ENCODE results near the gene KIF1B.
"Not testable (repeated sequence)": the region's sequence is repeated elsewhere in the genome, so short reads cannot be mapped to it uniquely, and the experiment has no call there.

The KIF1B gene

GRCh38 chr1:10193288-10193687 lies 17.1 kb upstream of the KIF1B start:
- DNase-seq: peak; percentile 98

GRCh38 chr1:10195570-10195969 lies 14.8 kb upstream of the KIF1B start:
- DNase-seq: no peak

- no peak for DNase-seq
These were observed 13.4 kb upstream of the KIF1B start for GRCh38 chr1:10196976-10197375.

DNA sequence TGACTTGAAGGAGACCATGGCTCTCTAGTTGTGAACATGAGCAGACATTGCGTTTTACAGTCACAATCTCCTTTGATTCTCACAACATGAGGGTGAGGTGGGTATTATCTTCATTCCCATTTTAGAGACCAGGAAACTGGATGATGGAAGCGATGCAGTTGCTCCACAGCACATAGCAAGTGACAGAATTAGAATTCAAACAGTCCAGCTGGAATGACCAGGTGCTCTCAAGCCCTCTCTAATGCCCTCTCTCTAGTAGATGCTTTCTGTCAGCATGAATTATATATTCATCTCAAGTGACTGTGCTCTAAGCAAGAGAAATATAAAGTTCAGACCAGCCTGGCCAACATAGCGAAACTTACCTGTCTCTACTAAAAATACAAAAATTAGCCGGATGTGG lies 9.8 kb upstream of the KIF1B start:
- DNase-seq: no peak

DNA sequence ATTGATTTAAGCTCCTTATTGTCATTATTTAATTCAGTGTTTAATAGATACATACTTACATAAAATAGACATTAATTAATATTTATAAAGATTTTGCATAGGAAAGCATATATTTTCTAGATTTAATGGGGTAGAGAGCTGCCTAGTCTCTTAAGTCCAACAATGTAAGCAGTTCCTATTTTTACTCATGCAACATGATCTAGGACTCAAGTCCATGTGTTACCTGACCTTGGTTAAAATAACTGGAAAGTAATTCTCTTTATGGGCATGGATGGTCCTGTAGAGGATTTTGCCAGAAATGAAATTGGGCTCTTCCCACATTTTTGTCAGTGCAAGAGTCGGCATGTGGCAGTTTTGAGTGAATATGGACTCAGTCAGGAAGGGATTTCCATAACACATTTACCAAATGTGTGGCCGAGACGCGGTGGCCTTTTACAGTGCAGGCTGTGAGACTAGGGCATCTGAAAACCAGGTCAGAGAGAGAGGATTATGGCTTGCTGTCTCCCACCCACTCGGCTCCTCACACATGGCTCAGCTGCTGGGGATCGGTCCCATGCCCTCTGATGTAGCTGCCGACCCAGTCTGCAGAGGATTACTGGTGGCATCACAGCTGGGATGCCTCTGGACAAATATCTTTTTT lies 6.2 kb upstream of the KIF1B start:
- peak; percentile 74 for DNase-seq

DNA sequence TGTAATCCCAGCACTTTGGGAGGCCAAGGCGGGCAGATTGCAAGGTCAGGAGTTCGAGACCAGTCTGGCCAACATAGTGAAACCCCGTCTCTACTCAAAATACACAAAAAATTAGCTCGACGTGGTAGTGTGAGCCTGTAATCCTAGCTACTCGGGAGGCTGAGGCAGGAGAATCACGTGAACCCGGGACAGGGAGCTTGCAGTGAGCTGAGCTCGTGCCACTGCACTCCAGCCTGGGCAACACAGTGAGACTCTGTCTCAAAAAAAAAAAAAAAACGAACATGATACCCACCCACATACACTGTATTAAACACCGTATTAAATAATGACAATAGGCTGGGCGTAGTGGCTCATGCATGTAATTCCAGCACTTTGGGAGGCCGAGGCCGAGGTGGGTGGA lies 5.2 kb upstream of the KIF1B start:
- DNase-seq: not testable (repeated sequence)

- no peak for DNase-seq
These were observed 2.6 kb upstream of the KIF1B start for GRCh38 chr1:10207810-10208209.

DNA sequence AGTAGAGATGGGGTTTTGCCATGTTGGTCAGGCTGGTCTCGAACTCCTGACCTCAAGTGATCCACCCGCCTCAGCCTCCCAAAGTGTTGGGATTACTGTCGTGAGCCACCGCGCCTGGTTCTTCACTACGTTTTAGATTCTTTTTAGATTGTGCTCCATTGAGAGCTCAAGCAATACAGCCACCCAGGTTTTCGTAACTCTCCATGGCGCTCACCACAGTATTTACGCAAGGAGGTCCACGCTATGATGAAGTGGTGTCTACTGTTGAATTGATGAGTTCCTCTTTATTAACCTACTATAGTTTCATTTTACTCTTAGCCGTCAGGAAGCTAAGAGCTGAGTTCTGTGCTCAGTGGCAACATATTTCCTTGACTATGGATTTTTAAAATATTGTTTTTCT lies 1.8 kb upstream of the KIF1B start:
- no peak for DNase-seq

GRCh38 chr1:10209590-10209904 lies 823 bp upstream of the KIF1B start:
- no peak for DNase-seq

GRCh38 chr1:10210841-10211804 lies 753 bp downstream of the KIF1B start:
- DNase-seq: peak; percentile 87

GRCh38 chr1:10211805-10212410 lies 1.5 kb downstream of the KIF1B start:
- peak; percentile 66 for DNase-seq

- no peak for DNase-seq
These were observed 2.1 kb downstream of the KIF1B start for GRCh38 chr1:10212476-10212875.

DNA sequence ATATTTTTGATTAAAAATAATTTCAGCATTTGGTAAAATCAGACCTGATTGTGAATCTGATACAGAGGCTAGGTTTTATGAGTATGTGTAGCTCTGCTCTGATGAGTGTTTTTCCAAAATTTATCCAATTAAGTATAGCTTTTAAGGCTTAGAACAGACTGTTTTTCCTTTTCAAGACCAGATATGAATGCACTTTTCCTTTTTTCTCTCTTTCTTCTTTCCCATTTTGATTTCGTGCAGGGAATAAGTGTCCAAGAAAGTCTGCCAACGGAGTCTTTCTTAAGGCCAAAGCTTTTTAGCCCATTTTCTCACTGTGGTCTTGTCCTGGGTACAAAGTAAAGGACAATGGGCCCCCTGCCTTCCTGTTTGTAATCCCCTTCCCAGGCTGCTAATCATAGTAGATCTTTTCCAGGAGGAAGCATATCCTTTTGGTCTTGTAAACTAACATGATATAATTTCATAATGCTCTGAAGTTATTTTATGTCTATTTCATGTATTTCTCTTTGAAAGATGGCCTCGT lies 2.9 kb downstream of the KIF1B start:
- peak; percentile 58 for DNase-seq

GRCh38 chr1:10216090-10216749 lies 5.8 kb downstream of the KIF1B start:
- DNase-seq: peak; percentile 63

DNA sequence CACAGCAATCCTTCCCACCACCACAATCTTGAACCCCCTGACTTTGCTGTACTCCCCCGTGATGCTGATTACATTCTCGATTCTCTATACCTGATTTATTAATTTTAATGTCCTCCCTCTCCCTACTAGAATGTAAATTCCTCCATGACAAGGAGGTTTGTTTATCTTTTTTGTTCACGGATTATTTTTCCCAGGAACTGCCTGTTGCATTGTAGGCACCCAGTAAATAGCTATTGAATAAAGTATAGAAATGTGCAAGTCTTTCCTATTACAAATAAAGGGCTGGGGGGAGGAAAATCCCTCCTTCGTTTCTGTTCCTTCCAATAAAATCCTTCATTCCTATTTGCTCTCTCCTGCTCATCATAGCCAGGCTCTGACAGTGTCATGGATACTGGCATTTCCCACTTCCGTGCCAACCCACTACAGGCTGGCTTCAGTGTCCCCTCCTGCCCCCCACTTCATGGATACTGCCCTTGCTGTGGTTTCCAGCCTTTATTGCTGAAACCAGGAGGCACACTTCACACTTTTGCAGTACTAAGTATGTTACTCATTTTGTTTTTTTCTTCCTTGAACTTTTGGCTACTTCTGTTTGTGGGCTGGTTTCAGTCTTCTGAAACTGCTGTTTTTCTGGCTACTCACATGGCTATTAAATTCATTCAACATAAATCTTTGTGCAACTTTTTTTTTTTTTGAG lies 7.5 kb downstream of the KIF1B start:
- no peak for DNase-seq

- no peak for DNase-seq
These were observed 9.8 kb downstream of the KIF1B start for GRCh38 chr1:10220200-10220599.

DNA sequence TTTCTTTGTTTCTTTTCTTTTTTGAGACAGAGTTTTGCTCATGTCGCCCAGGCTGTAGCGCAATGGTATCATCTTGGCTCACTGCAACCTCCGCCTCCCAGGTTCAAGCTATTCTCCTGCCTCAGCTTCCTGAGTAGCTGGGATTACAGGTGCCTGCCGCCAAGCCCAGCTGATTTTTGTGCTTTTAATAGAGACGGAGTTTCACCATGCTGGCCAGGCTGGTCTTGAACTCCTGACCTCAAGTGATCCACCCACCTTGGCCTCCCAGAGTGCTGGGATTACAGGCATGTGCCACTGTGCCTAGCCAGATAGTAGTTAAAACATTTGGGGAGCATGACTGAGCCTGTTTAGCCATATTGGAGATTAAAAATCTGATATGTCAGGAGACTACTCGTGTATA lies 10.3 kb downstream of the KIF1B start:
- not testable (repeated sequence) for DNase-seq

- DNase-seq: no peak
These were observed 15.2 kb downstream of the KIF1B start for GRCh38 chr1:10225573-10225972.

- no peak for DNase-seq
These were observed 18.2 kb downstream of the KIF1B start for GRCh38 chr1:10228528-10228927.

DNA sequence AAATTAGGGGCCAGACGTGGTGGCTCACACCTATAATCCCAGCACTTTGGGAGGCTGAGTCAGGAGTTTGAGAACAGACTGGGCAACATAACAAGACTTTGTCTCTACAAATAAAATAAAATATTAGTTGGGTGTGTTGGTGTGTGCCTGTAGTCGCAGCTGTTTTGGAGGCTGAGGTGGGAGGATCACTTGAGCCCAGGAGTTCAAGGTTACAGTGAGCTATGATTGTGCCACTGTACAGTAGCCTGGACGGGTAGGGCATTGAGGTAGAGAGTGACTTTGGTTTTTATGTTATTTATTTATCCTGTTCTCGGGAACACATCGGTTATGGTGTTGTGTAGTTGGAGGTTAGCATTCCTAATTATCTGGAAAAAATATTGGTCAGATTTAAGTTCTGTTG lies 19.5 kb downstream of the KIF1B start:
- DNase-seq: no peak

GRCh38 chr1:10232163-10232562 lies 21.8 kb downstream of the KIF1B start:
- no peak for DNase-seq

DNA sequence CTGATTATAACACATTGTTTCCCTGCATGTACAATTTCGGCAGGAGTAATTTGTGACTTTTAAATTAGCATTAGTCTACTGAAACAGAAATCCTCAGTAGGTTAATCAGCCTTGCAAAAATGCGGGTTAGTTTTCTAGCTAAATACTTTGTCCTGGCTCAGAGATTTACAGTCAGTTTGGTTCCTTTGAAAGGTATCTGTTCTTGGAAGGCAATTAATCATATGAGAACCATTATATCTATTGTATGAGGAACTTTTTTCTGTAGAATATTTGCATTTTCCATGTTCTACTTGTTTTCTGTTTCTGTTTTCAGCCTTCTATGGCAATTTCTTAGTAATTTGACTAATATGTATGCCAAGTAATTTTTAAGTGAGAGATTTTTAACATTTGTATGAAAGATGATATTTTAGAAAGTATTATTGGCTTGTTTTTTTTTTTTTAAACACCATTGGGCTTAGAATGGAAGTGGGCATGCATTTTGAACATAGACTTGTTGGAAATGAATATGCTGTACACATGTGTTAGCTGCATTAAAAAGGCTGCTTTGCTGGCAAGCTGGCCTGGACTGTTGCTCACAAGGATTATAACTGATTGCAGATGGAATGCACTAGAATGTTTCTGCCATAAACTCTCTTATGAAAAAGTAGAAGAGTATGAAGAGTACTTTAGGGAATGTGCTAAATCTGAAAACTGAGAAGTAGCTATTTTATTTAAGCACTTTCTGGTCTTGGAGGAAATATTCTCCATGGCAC lies 26.2 kb downstream of the KIF1B start:
- DNase-seq: no peak

Measured in NCI-H82 (cell line).